Colonic mucosa (tissue), 4 donors: ENCODE data around the gene FRS2. TPM values are rescaled to one million over a fixed set of nuclear protein-coding genes. Genes with fewer than 3 reads are reported as not detected.

Experiments used
- DNase-seq: peaks from one replicate; pipeline ENCODE4 v3.0.0-alpha.2; 2020
- H3K27ac ChIP-seq: fragments of 200-600 bp; one replicate; pipeline ENCODE4 v1.8.0; 2021
- H3K27me3 ChIP-seq: fragments of 200-600 bp; one replicate; pipeline ENCODE4 v1.8.0; 2021
- H3K36me3 ChIP-seq: fragments of 200-600 bp; one replicate; pipeline ENCODE4 v1.8.0; 2021
- H3K4me1 ChIP-seq: fragments of 200-600 bp; one replicate; pipeline ENCODE4 v1.8.0; 2021; ENCODE audit warnings: mild to moderate bottlenecking
- H3K4me3 ChIP-seq: fragments of 200-600 bp; one replicate; pipeline ENCODE4 v1.8.0; 2021
- H3K9ac ChIP-seq, 2 donors: one replicate each; pipeline ENCODE4 v1.7.0; 2013; ENCODE audit warnings: control low read depth in 2 of 2, low read depth in 2 of 2, low read length in 2 of 2
- H3K9me3 ChIP-seq: fragments of 200-600 bp; one replicate; pipeline ENCODE4 v1.8.0; 2021
- CTCF ChIP-seq: fragments of 200-600 bp; IDR thresholded peaks from one replicate; pipeline ENCODE4 v1.8.0; 2022; ENCODE audit warnings: antibody characterized with exemption, mild to moderate bottlenecking
- intact Hi-C: fragments of 100-400 bp; cut with DNase I; formaldehyde crosslinking; loops from one replicate; pipeline ENCODE4 v1.14.1; 2022
- total RNA-seq, 2 donors: library from RNA; stranded (reverse); fragmentation: NEBNext Ultra II Directional in 1 of 2; extraction: Animal tissue kit (Norgen Biotek cat#: 25700) in 1 of 2; gene quantifications; one replicate each; pipeline ENCODE4 v1.2.1, GENCODE V29; 2021
- donor health status: healthy.
- donor health status: DM: no; HTN: no; CAD: no.
- donor health status: DM: no; HTN: no; CAD: no.

FRS2 gene
- total RNA-seq, 2 donors from 2014 or later, result 22.4 to 28.4 TPM

- intact Hi-C loops, result no loop called here
- H3K9me3 ChIP-seq, result no peaks in the 10 kb centered on the region
- no peaks in the 10 kb centered on the region for H3K27me3 ChIP-seq
- H3K4me1 ChIP-seq, result no peaks in the 10 kb centered on the region
- H3K27ac ChIP-seq, result no peak overlapping the region
- no peak for TF ChIP-seq CTCF
- no peaks in the 10 kb centered on the region for H3K36me3 ChIP-seq
- H3K9ac ChIP-seq, result no peak overlapping the region
- H3K4me3 ChIP-seq, result no peak overlapping the region
- no peak for DNase-seq
Measured at GRCh38 chr12:69430942-69431590, 39.1 kb upstream of the FRS2 start.

- Histone ChIP-seq H3K27me3 (no peaks in the 10 kb centered on the region), H3K27ac (no peak overlapping the region), H3K4me3 (no peak overlapping the region), H3K36me3 (no peaks in the 10 kb centered on the region), H3K9me3 (no peaks in the 10 kb centered on the region), H3K9ac (no peak overlapping the region), H3K4me1 (no peaks in the 10 kb centered on the region)
- intact Hi-C loops, result no loop called here
- TF ChIP-seq CTCF, result no peak
- DNase-seq, result no peak
Measured at GRCh38 chr12:69431591-69432222, 38.5 kb upstream of the FRS2 start.

- DNase-seq, result no peak
- Histone ChIP-seq H3K36me3 (no peaks in the 10 kb centered on the region), H3K4me1 (no peaks in the 10 kb centered on the region), H3K27me3 (no peaks in the 10 kb centered on the region), H3K9ac (no peak overlapping the region), H3K4me3 (no peak overlapping the region), H3K27ac (no peak overlapping the region), H3K9me3 (no peaks in the 10 kb centered on the region)
- intact Hi-C loops, result no loop called here
- no peak for TF ChIP-seq CTCF
Measured at GRCh38 chr12:69433653-69434052, 36.5 kb upstream of the FRS2 start.

- Histone ChIP-seq H3K27ac (no peak overlapping the region), H3K9ac (no peak overlapping the region), H3K36me3 (no peaks in the 10 kb centered on the region), H3K9me3 (no peaks in the 10 kb centered on the region), H3K4me3 (no peak overlapping the region), H3K27me3 (no peaks in the 10 kb centered on the region), H3K4me1 (no peaks in the 10 kb centered on the region)
- TF ChIP-seq CTCF, result no peak
- intact Hi-C loops, result no loop called here
- no peak for DNase-seq
Measured at GRCh38 chr12:69435644-69436043, 34.5 kb upstream of the FRS2 start.

- no peak for DNase-seq
- H3K36me3 ChIP-seq, result no peaks in the 10 kb centered on the region
- no peaks in the 10 kb centered on the region for H3K27me3 ChIP-seq
- no peaks in the 10 kb centered on the region for H3K9me3 ChIP-seq
- H3K27ac ChIP-seq, result no peak overlapping the region
- TF ChIP-seq CTCF, result no peak
- H3K4me1 ChIP-seq, result no peaks in the 10 kb centered on the region
- intact Hi-C loops, result no loop called here
- no peak overlapping the region for H3K9ac ChIP-seq
- no peak overlapping the region for H3K4me3 ChIP-seq
Measured at GRCh38 chr12:69437073-69437472, 33.1 kb upstream of the FRS2 start.
